WTC11 (cell line): ENCODE measurements around the gene EEF2K. TPM values are rescaled to one million over a fixed set of nuclear protein-coding genes. Genes with fewer than 3 reads are reported as not detected.
A peak's percentile ranks its signal among the peaks of the same experiment; 100 is the strongest.

Source experiments
- ATAC-seq: fragments of 200-7000 bp; cut with Tn5 transposase; 2 replicates; pipeline ENCODE4 v1.10.0; 2021; ENCODE audit warnings: mild to moderate bottlenecking, moderate library complexity
- CTCF ChIA-PET: fragments of 300-600 bp; sonication (Branson Sonifier 250); formaldehyde crosslinking; loops from one replicate; lab custom pipeline; 2021; ENCODE audit warnings: antibody characterized with exemption; lab: Charles Lee
- POLR2A ChIA-PET: fragments of 350-600 bp; sonication (Branson Sonifier 250); formaldehyde crosslinking; loops from one replicate; lab custom pipeline; 2021; ENCODE audit warnings: antibody characterized with exemption; lab: Charles Lee
- DNase-seq: peaks from one replicate; pipeline ENCODE4 v3.0.0; 2021; ENCODE audit warnings: low spot score
- H3K27ac Mint-ChIP-seq: 2 replicates; pipeline ENCODE4 v1.8.0; 2021; ENCODE audit warnings: mixed read lengths
- H3K27me3 Mint-ChIP-seq: 2 replicates; pipeline ENCODE4 v1.8.0; 2021; ENCODE audit warnings: low read depth, mild to moderate bottlenecking, moderate library complexity, mixed read lengths
- H3K36me3 Mint-ChIP-seq: 2 replicates; pipeline ENCODE4 v1.8.0; 2021; ENCODE audit warnings: mixed read lengths
- H3K4me1 Mint-ChIP-seq: 2 replicates; pipeline ENCODE4 v1.8.0; 2022; ENCODE audit warnings: mixed read lengths
- H3K4me3 Mint-ChIP-seq: 2 replicates; pipeline ENCODE4 v1.8.0; 2021; ENCODE audit warnings: mild to moderate bottlenecking, moderate library complexity, mixed read lengths
- H3K9me3 Mint-ChIP-seq: 2 replicates; pipeline ENCODE4 v1.8.0; 2021; ENCODE audit warnings: mixed read lengths
- AFF4 ChIP-seq: sonication (generic); formaldehyde crosslinking; IDR thresholded peaks from 2 replicates; pipeline ENCODE4 v1.8.1; 2023; ENCODE audit warnings: mild to moderate bottlenecking, missing genetic modification reagents, borderline replicate concordance
- ATF6 ChIP-seq: sonication (generic); formaldehyde crosslinking; IDR thresholded peaks from 2 replicates; pipeline ENCODE4 v1.8.1; 2023; ENCODE audit warnings: mild to moderate bottlenecking, missing genetic modification reagents
- CBFB ChIP-seq: sonication (generic); formaldehyde crosslinking; IDR thresholded peaks from 2 replicates; pipeline ENCODE4 v1.8.1; 2022; ENCODE audit warnings: mild to moderate bottlenecking, low read depth, missing genetic modification reagents
- CDX4 ChIP-seq: fragments of 250-450 bp; sonication (Bioruptor Pico); IDR thresholded peaks from 2 replicates; pipeline ENCODE4 v1.9.0; 2021; ENCODE audit warnings: moderate library complexity, mild to moderate bottlenecking, inconsistent platforms, borderline replicate concordance
- CTCF ChIP-seq: fragments of 200-600 bp; IDR thresholded peaks from 2 replicates; pipeline ENCODE4 v1.8.0; 2022; ENCODE audit warnings: antibody characterized with exemption
- ELF4 ChIP-seq: sonication (generic); formaldehyde crosslinking; IDR thresholded peaks from 2 replicates; pipeline ENCODE4 v1.8.1; 2022; ENCODE audit warnings: low read depth, mild to moderate bottlenecking, moderate library complexity, missing genetic modification reagents
- EMX1 ChIP-seq: fragments of 250-450 bp; sonication (Bioruptor Pico); IDR thresholded peaks from 2 replicates; pipeline ENCODE4 v1.8.0; 2021; ENCODE audit warnings: mild to moderate bottlenecking
- ESRRA ChIP-seq: sonication (generic); formaldehyde crosslinking; IDR thresholded peaks from 2 replicates; pipeline ENCODE4 v1.8.1; 2022; ENCODE audit warnings: mild to moderate bottlenecking, missing genetic modification reagents, borderline replicate concordance
- FOXP1 ChIP-seq: sonication (generic); formaldehyde crosslinking; IDR thresholded peaks from 2 replicates; pipeline ENCODE4 v1.8.0; 2022; ENCODE audit warnings: missing genetic modification reagents, mild to moderate bottlenecking, moderate library complexity, borderline replicate concordance
- GABPB1 ChIP-seq: sonication (generic); formaldehyde crosslinking; IDR thresholded peaks from 2 replicates; pipeline ENCODE4 v1.8.1; 2023; ENCODE audit warnings: mild to moderate bottlenecking, missing genetic modification reagents
- GTF2I ChIP-seq: fragments of 250-450 bp; sonication (Bioruptor Pico); conservative IDR thresholded peaks from 2 replicates; pipeline ENCODE4 v1.4.0; 2021; ENCODE audit warnings: mild to moderate bottlenecking
- HMGXB4 ChIP-seq: sonication (generic); formaldehyde crosslinking; IDR thresholded peaks from 2 replicates; pipeline ENCODE4 v1.8.1; 2023; ENCODE audit warnings: mild to moderate bottlenecking, moderate library complexity, missing genetic modification reagents
- MAX ChIP-seq: sonication (generic); formaldehyde crosslinking; IDR thresholded peaks from 2 replicates; pipeline ENCODE4 v1.8.0; 2022; ENCODE audit warnings: mild to moderate bottlenecking, missing genetic modification reagents
- NFATC4 ChIP-seq: fragments of 250-450 bp; sonication (Bioruptor Pico); IDR thresholded peaks from 2 replicates; pipeline ENCODE4 v1.9.0; 2021; ENCODE audit warnings: mild to moderate bottlenecking
- RELA ChIP-seq: sonication (generic); formaldehyde crosslinking; IDR thresholded peaks from 2 replicates; pipeline ENCODE4 v1.8.1; 2022; ENCODE audit warnings: missing genetic modification reagents, mild to moderate bottlenecking, borderline replicate concordance
- SMAD4 ChIP-seq: sonication (generic); formaldehyde crosslinking; IDR thresholded peaks from 2 replicates; pipeline ENCODE4 v1.8.0; 2022; ENCODE audit warnings: mild to moderate bottlenecking, missing genetic modification reagents
- TEAD1 ChIP-seq: sonication (generic); formaldehyde crosslinking; IDR thresholded peaks from 2 replicates; pipeline ENCODE4 v1.8.0; 2022; ENCODE audit warnings: mild to moderate bottlenecking, missing genetic modification reagents
- USF1 ChIP-seq: sonication (generic); formaldehyde crosslinking; IDR thresholded peaks from 2 replicates; pipeline ENCODE4 v1.8.0; 2022; ENCODE audit warnings: mild to moderate bottlenecking, missing genetic modification reagents
- ZNF121 ChIP-seq: sonication (generic); formaldehyde crosslinking; IDR thresholded peaks from 2 replicates; pipeline ENCODE4 v1.8.0; 2023; ENCODE audit warnings: missing genetic modification reagents
- ZNF423 ChIP-seq: fragments of 250-450 bp; sonication (Bioruptor Pico); IDR thresholded peaks from 2 replicates; pipeline ENCODE4 v2.1.2; 2022; ENCODE audit warnings: mild to moderate bottlenecking, moderate library complexity
- total RNA-seq: library from RNA; stranded (reverse); gene quantifications from 3 replicates; pipeline ENCODE4 v1.2.3, GENCODE V29; 2021

EEF2K gene
- total RNA-seq, 1 experiment from 2014 or later, result 26.7 TPM

GRCh38 chr16:22194707-22195444 lies 11.2 kb upstream of the EEF2K start (continued):
- TF ChIP-seq AFF4 (CRISPR knock-in tag), result no peak
- TF ChIP-seq ELF4, result no peak
- no peak for TF ChIP-seq ATF6 (CRISPR knock-in tag)
- TF ChIP-seq CDX4, result no peak
- TF ChIP-seq ESRRA (CRISPR knock-in tag), result no peak
- no peak for TF ChIP-seq NFATC4 (CRISPR knock-in tag)
- TF ChIP-seq FOXP1 (CRISPR knock-in tag), result no peak
- TF ChIP-seq EMX1 (CRISPR knock-in tag), result no peak

- ATAC-seq, result no peak
- H3K36me3 Mint-ChIP-seq, result no peaks in the 10 kb centered on the region
- DNase-seq, result no peak
- H3K27me3 Mint-ChIP-seq, result peaks cover 3% of the 10 kb centered on the region
- peak overlapping the region; percentile 89 for H3K4me3 Mint-ChIP-seq
- POLR2A ChIA-PET, result no interaction called here
- no peaks in the 10 kb centered on the region for H3K9me3 Mint-ChIP-seq
- TF ChIP-seq RELA, result no peak
- TF ChIP-seq, all 79 proteins: peak for 0
- CTCF ChIA-PET, result interaction anchor here (1.3 to 1.7 kb wide), 2 partner anchors 11 to 101 kb away, joined by 3 to 5 read pairs; partner anchors contain the start of gene EEF2K
- H3K27ac Mint-ChIP-seq, result no peak overlapping the region
- peaks cover 21% of the 10 kb centered on the region for H3K4me1 Mint-ChIP-seq
Observed at GRCh38 chr16:22195445-22195694, 10.7 kb upstream of the EEF2K start.

GRCh38 chr16:22195695-22196558 lies 10.2 kb upstream of the EEF2K start:
- ATAC-seq, result peak; percentile 3
- Mint-ChIP-seq H3K4me3 (peak overlapping the region; percentile 89), H3K27ac (peak overlapping the region; percentile 64; the same call in 1 of the 2 replicates), H3K4me1 (peaks cover 21% of the 10 kb centered on the region), H3K36me3 (no peaks in the 10 kb centered on the region), H3K27me3 (peaks cover 3% of the 10 kb centered on the region), H3K9me3 (no peaks in the 10 kb centered on the region)
- DNase-seq, result peak; percentile 91
- ChIA-PET CTCF (interaction anchor here (0.7 to 1.7 kb wide), 5 partner anchors 10 to 105 kb away, joined by 3 to 5 read pairs (median 4); partner anchors contain the start of gene EEF2K), POLR2A (interaction anchor here (0.7 kb wide), 1 partner anchor 11 kb away, joined by 8 read pairs; no protein-coding TSS in a partner anchor)
- TF ChIP-seq SMAD4 (no peak), HMGXB4 (CRISPR knock-in tag) (peak; percentile 69; the same call in 1 of the 2 replicates), ZNF423 (CRISPR knock-in tag) (peak; percentile 50; the same call in 1 of the 2 replicates), ZNF121 (CRISPR knock-in tag) (peak; percentile 99), USF1 (no peak), CTCF (peak; percentile 46; the same call in 1 of the 2 replicates), CBFB (no peak), MAX (CRISPR knock-in tag) (0 out of 2 replicates have a peak, but pooled peaks have one; percentile 26), GABPB1 (CRISPR knock-in tag) (peak; percentile 34; the same call in 1 of the 2 replicates), TEAD1 (CRISPR knock-in tag) (peak; percentile 69; the same call in 1 of the 2 replicates), GTF2I (CRISPR knock-in tag) (peak; percentile 90)
